Measurements from ENCODE around the gene SEMA6D.

GRCh38 chr15:47670365-47670764, 46.9 kb upstream of the SEMA6D start:
- TF ChIP-seq, protein P1, sequence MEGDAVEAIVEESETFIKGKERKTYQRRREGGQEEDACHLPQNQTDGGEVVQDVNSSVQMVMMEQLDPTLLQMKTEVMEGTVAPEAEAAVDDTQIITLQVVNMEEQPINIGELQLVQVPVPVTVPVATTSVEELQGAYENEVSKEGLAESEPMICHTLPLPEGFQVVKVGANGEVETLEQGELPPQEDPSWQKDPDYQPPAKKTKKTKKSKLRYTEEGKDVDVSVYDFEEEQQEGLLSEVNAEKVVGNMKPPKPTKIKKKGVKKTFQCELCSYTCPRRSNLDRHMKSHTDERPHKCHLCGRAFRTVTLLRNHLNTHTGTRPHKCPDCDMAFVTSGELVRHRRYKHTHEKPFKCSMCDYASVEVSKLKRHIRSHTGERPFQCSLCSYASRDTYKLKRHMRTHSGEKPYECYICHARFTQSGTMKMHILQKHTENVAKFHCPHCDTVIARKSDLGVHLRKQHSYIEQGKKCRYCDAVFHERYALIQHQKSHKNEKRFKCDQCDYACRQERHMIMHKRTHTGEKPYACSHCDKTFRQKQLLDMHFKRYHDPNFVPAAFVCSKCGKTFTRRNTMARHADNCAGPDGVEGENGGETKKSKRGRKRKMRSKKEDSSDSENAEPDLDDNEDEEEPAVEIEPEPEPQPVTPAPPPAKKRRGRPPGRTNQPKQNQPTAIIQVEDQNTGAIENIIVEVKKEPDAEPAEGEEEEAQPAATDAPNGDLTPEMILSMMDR (IDR thresholded peaks at IDR 0.05): no peak
- no peak for TF ChIP-seq POLR2AphosphoS5 (IDR thresholded peaks at IDR 0.05)
- TF ChIP-seq POLR2A (IDR thresholded peaks at IDR 0.05): no peak

Measured in transverse colon (tissue), 4 donors.